ENCODE data around the gene DENND1C.

DNA sequence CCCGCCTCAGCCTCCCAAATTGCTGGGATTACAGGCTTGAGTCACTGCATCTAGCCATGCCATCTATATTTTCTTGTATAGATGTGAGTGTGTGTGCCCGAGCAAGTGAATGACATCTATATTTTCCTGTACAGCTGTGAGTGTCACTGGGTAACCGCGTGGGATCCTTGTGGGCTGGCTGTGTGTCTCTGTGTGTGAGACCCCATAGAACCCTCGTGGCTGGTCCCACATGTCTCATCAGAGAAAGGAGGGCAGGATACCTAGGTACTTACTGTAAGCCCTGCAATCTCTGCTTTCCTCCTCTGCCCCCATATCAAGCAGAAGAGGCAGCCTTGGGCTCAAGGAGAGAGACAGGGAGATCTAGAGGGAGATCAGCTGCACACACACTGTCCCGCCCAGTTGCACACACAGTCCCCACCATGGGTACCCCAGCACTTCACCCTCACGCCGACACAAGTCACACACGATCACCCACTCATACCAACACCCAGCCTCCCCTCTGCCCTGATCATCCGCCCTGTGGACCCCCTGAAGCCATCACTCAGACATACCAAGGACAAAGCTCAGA lies 655 bp downstream of the DENND1C start:
- TF ChIP-seq EZH2phosphoT487 (IDR thresholded peaks at IDR 0.05; ENCODE audit: borderline replicate concordance), result no peak
- TF ChIP-seq, protein P1, sequence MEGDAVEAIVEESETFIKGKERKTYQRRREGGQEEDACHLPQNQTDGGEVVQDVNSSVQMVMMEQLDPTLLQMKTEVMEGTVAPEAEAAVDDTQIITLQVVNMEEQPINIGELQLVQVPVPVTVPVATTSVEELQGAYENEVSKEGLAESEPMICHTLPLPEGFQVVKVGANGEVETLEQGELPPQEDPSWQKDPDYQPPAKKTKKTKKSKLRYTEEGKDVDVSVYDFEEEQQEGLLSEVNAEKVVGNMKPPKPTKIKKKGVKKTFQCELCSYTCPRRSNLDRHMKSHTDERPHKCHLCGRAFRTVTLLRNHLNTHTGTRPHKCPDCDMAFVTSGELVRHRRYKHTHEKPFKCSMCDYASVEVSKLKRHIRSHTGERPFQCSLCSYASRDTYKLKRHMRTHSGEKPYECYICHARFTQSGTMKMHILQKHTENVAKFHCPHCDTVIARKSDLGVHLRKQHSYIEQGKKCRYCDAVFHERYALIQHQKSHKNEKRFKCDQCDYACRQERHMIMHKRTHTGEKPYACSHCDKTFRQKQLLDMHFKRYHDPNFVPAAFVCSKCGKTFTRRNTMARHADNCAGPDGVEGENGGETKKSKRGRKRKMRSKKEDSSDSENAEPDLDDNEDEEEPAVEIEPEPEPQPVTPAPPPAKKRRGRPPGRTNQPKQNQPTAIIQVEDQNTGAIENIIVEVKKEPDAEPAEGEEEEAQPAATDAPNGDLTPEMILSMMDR (conservative IDR thresholded peaks at IDR 0.05; ENCODE audit: low read length), result no peak

Measured in Loucy (cell line).